SH-SY5Y (cell line): ENCODE results near the gene HOXA9.

Experiments
- GATA2 ChIP-seq: IDR thresholded peaks from 2 replicates; pipeline ENCODE4 v1.6.1; 2011; ENCODE audit warnings: mild to moderate bottlenecking, low read depth, low read length
- GATA3 ChIP-seq: IDR thresholded peaks from 2 replicates; pipeline ENCODE4 v1.6.1; 2011; ENCODE audit warnings: low read depth, mild to moderate bottlenecking, low read length, moderate library complexity

DNA sequence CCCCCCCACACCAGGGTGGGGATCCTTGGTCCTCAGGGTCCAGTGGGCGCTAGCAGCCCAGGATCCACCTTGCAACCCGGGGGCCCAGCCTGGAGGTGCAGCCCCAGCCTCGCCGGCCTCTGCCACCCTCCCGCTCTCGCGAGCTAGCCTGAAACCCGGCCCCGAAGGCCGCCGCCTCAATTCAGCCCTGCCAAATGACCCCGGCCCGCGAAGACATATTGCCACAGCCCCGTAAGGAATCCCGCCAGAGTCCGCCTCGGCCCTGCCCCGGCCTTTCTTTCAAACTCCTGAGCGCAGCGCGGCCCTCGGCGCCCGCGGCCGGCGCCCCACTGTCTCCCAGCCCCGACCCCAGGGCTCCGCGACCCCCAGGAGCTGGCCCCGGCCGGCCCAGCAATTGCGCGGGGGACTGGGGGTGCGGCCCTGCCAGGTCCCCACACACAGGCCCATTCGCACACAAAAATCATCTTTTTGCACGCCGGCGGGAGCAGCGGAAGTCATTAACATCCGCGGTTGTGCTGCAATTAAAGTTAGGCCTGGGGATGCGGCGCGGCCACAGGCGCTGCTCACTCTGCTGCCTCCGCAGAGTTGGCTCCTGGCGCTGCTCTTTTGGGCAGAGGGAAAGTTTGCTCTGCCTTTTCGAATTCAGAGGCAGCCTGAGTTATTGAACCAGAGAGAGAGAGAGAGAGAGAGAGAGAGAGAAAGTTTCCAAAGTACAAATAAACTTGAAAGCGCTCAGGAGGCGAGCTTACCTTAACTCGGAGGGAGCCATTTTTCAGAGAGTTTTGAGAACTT is 25.8 kb downstream of the HOXA9 start:
- TF ChIP-seq GATA2, result no peak
- no peak for TF ChIP-seq GATA3
